ENCODE measurements around the gene ADAMTS17. TPM values are rescaled to one million over a fixed set of nuclear protein-coding genes. Genes with fewer than 3 reads are reported as not detected.

ADAMTS17 gene
- total RNA-seq = 1.1 and 2.0 TPM in 2 replicates

GRCh38 chr15:100341750-100342560, at the start of gene ADAMTS17:
Gene ADAMTS17, minus strand, starts transcription at chr15:100341975. Its CDS starts 76 bp downstream, at chr15:100341899.

Other genes starting within 250 kb of the ADAMTS17 start
- gene CERS3, start 187.0 kb upstream of the ADAMTS17 start, total RNA-seq = 12.2 and 14.1 TPM in 2 replicates